Large intestine (tissue), 3 donors: ENCODE measurements around the gene ACP7. TPM values are rescaled to one million over a fixed set of nuclear protein-coding genes. Genes with fewer than 3 reads are reported as not detected.

Experiments
- DNase-seq, 2 donors: peaks; one replicate each; pipeline versions ENCODE4 v3.0.0 to v3.0.0-alpha.2; 2013
- H3K27ac ChIP-seq: one replicate; pipeline ENCODE4 v1.5.1; 2013; ENCODE audit warnings: low read length
- H3K27me3 ChIP-seq: 2 replicates; pipeline ENCODE4 v1.6.1; 2013; ENCODE audit warnings: low read length; ENCODE audit not compliant: control insufficient read depth, insufficient read depth
- H3K36me3 ChIP-seq: 2 replicates; pipeline ENCODE4 v1.6.1; 2013; ENCODE audit warnings: low read length; ENCODE audit not compliant: control insufficient read depth, insufficient read depth
- H3K4me1 ChIP-seq: one replicate; pipeline ENCODE4 v1.6.1; 2013; ENCODE audit warnings: low read length; ENCODE audit not compliant: control insufficient read depth, insufficient read depth
- H3K4me3 ChIP-seq: one replicate; pipeline ENCODE4 v1.5.1; 2013; ENCODE audit warnings: low read length
- H3K9me3 ChIP-seq: one replicate; pipeline ENCODE4 v1.6.1; 2013; ENCODE audit warnings: mild to moderate bottlenecking, low read depth, low read length, moderate library complexity; ENCODE audit not compliant: control insufficient read depth
- WGBS: methylation state at CpG from one replicate; pipeline ENCODE4 v1.1.5; 2013; ENCODE audit warnings: low lambda C conversion rate; ENCODE audit not compliant: insufficient coverage; 5-methylcytosine and 5-hydroxymethylcytosine counted together
- polyA plus RNA-seq: library from polyadenylated mRNA; unstranded; fragments of 120-200 nt; gene quantifications from one replicate; pipeline ENCODE4 v1.2.1, GENCODE V29; 2013

Gene ACP7
- polyA plus RNA-seq, 1 donor, result 1.5 TPM

- no peaks in the 10 kb centered on the region for H3K4me1 ChIP-seq
- no peak for DNase-seq
- no peak overlapping the region for H3K4me3 ChIP-seq
- no peaks in the 10 kb centered on the region for H3K27me3 ChIP-seq
- no peaks in the 10 kb centered on the region for H3K36me3 ChIP-seq
- no peak overlapping the region for H3K27ac ChIP-seq
- 100% methylated on average over 1 of the region's 6 CpGs for WGBS
- no peaks in the 10 kb centered on the region for H3K9me3 ChIP-seq
Measured at GRCh38 chr19:39074942-39075341, 9.2 kb upstream of the ACP7 start.

GRCh38 chr19:39077323-39077722 is 6.8 kb upstream of the ACP7 start:
- DNase-seq, result no peak
- H3K9me3 ChIP-seq, result no peaks in the 10 kb centered on the region
- H3K27me3 ChIP-seq, result peaks cover 1% of the 10 kb centered on the region
- no peak overlapping the region for H3K4me3 ChIP-seq
- no peaks in the 10 kb centered on the region for H3K36me3 ChIP-seq
- H3K4me1 ChIP-seq, result no peaks in the 10 kb centered on the region
- no peak overlapping the region for H3K27ac ChIP-seq
- WGBS, result no CpG with 5 or more reads among the region's 11 CpGs

DNA sequence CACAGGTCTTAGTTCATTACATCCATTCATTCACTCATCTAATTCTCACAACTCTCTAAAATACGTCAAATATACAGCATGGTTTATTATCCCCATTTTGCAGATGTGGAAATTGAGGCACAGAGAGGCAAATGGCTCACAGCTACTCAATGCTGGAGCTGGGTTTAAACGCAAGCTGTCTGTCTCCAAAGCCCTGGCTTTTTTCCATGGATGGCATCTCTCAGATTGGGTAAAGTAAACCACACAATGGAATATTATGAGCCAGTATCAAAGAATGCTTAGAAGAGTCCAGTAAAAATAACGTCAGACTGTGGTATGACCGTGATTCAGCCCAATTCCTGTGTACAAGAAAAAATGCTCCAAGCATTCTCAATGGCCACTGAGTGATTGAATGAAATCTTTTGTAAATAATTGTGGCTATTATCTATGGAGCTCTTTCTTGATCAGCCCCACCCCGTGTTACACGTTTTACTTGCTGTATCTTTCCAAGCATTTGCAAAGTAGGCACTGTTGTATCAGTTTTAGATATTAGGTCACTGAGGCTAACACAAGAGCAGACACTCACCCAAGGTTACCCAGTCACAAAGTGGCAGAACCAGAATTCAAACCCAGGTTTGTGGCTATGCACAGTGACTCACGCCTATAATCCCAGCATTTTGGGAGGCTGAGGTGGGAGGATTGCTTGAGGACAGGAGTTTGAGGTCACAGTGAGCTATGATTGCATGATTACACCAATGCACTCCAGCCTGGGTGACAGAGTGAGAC is 5.5 kb upstream of the ACP7 start:
- Histone ChIP-seq H3K36me3 (no peaks in the 10 kb centered on the region), H3K9me3 (no peaks in the 10 kb centered on the region), H3K27me3 (peaks cover 14% of the 10 kb centered on the region), H3K4me3 (no peak overlapping the region), H3K4me1 (peaks cover 5% of the 10 kb centered on the region), H3K27ac (no peak overlapping the region)
- 44% methylated on average over 3 of the region's 7 CpGs for WGBS
- DNase-seq, result no peak

DNA sequence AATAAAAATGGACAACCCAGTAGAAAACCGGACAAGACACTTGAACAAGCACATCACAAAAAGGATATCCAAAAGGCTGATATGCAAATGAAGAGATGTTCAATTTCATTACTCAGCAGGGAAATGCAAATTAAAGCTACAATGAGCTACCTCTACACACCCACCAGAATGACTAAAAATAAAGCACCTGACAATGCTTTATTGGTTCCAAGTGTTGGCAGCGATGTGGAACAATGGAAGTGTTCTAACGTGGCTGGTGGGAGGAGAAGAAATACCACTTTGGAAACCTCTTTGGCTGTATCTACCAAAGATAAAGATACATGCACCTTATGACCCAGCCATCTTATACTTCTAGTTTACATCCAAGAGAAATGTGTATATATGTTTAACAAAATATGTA is 3.7 kb upstream of the ACP7 start:
- H3K27me3 ChIP-seq, result peaks cover 30% of the 10 kb centered on the region
- no peak overlapping the region for H3K4me3 ChIP-seq
- peaks cover 7% of the 10 kb centered on the region for H3K4me1 ChIP-seq
- no CpG with 5 or more reads among the region's 3 CpGs for WGBS
- H3K9me3 ChIP-seq, result no peaks in the 10 kb centered on the region
- DNase-seq, result no peak
- no peak overlapping the region for H3K27ac ChIP-seq
- no peaks in the 10 kb centered on the region for H3K36me3 ChIP-seq

DNA sequence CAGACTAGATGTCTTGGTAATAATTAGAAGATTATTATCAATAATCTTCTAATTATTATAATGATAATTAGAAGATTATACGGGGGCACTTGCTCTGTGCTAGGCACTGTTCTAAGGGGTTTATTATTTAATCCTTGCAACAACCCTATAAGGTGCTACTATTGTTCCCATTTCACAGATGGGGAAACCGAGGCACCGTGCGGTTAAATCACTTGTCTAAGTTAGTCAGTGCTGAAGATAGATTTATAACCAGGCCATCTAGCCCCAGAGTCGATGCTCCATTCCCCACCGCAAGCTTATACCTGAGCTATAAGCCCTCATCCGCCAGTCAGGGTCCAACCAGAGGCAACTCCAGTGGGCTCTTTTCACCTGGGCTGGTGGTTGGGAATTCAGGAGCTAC is 2.0 kb upstream of the ACP7 start:
- no peaks in the 10 kb centered on the region for H3K36me3 ChIP-seq
- WGBS, result no CpG with 5 or more reads among the region's 7 CpGs
- no peaks in the 10 kb centered on the region for H3K9me3 ChIP-seq
- H3K27me3 ChIP-seq, result peaks cover 31% of the 10 kb centered on the region
- peaks cover 14% of the 10 kb centered on the region for H3K4me1 ChIP-seq
- H3K4me3 ChIP-seq, result no peak overlapping the region
- no peak for DNase-seq
- no peak overlapping the region for H3K27ac ChIP-seq

GRCh38 chr19:39082745-39083598 is 1.2 kb upstream of the ACP7 start:
- no CpG with 5 or more reads among the region's 15 CpGs for WGBS
- no peaks in the 10 kb centered on the region for H3K9me3 ChIP-seq
- no peak overlapping the region for H3K27ac ChIP-seq
- H3K36me3 ChIP-seq, result no peaks in the 10 kb centered on the region
- peaks cover 14% of the 10 kb centered on the region for H3K4me1 ChIP-seq
- peak in 1 of 2 donors; percentile 11 for DNase-seq
- peaks cover 31% of the 10 kb centered on the region for H3K27me3 ChIP-seq
- H3K4me3 ChIP-seq, result peak overlapping the region; percentile 48

DNA sequence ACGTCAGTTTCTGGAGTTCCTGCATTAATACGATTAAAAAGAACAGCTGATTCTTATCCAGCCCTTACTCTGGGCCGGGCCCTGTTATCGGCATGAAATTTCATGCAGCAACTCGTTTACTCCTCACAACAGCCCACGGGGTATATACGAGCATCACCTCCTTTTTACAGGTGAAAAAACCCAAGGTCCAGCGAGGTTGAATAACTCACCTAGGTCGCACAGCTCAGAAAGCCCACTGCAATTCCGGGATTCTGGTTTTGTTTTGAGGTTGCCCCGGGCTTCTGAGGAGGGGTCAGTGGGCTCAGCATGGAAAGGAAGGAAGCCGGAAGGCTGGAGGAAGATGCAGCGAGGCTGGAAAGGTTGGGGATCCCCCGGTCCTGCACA is 577 bp upstream of the ACP7 start:
- WGBS, result no CpG with 5 or more reads among the region's 14 CpGs

DNA sequence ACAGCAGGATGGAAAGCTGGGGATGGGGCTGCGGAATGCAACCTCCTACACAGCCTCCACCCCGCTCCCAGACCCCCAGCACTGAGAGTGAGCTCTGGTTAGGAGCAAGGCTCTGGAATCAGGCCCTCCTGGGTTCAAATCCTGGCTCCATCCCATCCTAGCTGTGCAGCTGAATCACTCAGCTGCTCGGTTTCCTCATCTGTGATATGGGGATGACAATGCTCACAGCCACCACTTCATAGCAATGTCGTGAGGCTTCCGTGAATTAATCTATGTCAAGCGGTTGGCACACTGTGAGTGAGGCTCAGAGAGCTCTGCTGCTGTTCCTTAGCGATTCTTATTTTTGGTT is 538 bp downstream of the ACP7 start:
- no peaks in the 10 kb centered on the region for H3K36me3 ChIP-seq
- peaks cover 14% of the 10 kb centered on the region for H3K4me1 ChIP-seq
- WGBS, result 53% methylated on average over 3 of the region's 7 CpGs
- H3K4me3 ChIP-seq, result peak overlapping the region; percentile 48
- H3K27ac ChIP-seq, result no peak overlapping the region
- peaks cover 31% of the 10 kb centered on the region for H3K27me3 ChIP-seq
- H3K9me3 ChIP-seq, result no peaks in the 10 kb centered on the region
- DNase-seq, result no peak

More for the DNA sequence above, 577 bp upstream of the ACP7 start:
- H3K27me3 ChIP-seq, result peaks cover 31% of the 10 kb centered on the region
- peak in 1 of 2 donors; percentile 27 for DNase-seq
- peak overlapping the region; percentile 48 for H3K4me3 ChIP-seq
- peaks cover 14% of the 10 kb centered on the region for H3K4me1 ChIP-seq
- H3K9me3 ChIP-seq, result no peaks in the 10 kb centered on the region
- no peak overlapping the region for H3K27ac ChIP-seq
- H3K36me3 ChIP-seq, result no peaks in the 10 kb centered on the region

GRCh38 chr19:39085392-39085791 is 1.2 kb downstream of the ACP7 start:
- H3K27me3 ChIP-seq, result peaks cover 31% of the 10 kb centered on the region
- DNase-seq, result peak in 1 of 2 donors; percentile 24
- H3K4me1 ChIP-seq, result peaks cover 14% of the 10 kb centered on the region
- no peak overlapping the region for H3K27ac ChIP-seq
- H3K9me3 ChIP-seq, result no peaks in the 10 kb centered on the region
- H3K36me3 ChIP-seq, result no peaks in the 10 kb centered on the region
- H3K4me3 ChIP-seq, result no peak overlapping the region
- no CpG with 5 or more reads among the region's 8 CpGs for WGBS

DNA sequence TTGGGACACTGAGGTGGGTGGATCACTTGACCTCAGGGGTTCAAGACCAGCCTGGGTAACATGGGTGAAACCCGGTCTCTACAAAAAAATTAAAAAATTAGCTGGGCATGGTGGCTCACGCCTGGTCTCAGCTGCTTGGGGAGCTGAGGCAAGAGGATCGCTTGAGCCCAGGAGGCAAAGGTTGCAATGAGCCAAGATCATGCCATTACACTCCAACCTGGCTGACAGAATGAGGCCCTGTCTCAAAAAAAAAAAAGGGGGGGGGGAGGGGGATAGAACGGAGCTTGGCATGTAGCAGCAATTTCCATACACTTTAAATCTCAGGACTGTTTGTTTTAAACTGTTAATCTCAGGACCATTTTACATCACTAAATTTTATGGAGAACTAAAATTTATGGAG is 2.2 kb downstream of the ACP7 start:
- peak; percentile 44 to 60 for DNase-seq
- Histone ChIP-seq H3K36me3 (no peaks in the 10 kb centered on the region), H3K4me1 (peaks cover 14% of the 10 kb centered on the region), H3K4me3 (no peak overlapping the region), H3K27me3 (peaks cover 31% of the 10 kb centered on the region), H3K27ac (no peak overlapping the region), H3K9me3 (no peaks in the 10 kb centered on the region)
- no CpG with 5 or more reads among the region's 4 CpGs for WGBS
